GM18867 (cell line): ENCODE measurements around the gene LIN28B.
"Not testable (repeated sequence)": the region's sequence is repeated elsewhere in the genome, so short reads cannot be mapped to it uniquely, and the experiment has no call there.

ENCODE experiments used
- ATAC-seq: cut with Tn5 transposase; IDR thresholded peaks from one replicate; pipeline ENCODE4 v1.9.1; 2021; ENCODE audit warnings: mild to moderate bottlenecking, moderate library complexity; ENCODE audit not compliant: unreplicated experiment

LIN28B gene

DNA sequence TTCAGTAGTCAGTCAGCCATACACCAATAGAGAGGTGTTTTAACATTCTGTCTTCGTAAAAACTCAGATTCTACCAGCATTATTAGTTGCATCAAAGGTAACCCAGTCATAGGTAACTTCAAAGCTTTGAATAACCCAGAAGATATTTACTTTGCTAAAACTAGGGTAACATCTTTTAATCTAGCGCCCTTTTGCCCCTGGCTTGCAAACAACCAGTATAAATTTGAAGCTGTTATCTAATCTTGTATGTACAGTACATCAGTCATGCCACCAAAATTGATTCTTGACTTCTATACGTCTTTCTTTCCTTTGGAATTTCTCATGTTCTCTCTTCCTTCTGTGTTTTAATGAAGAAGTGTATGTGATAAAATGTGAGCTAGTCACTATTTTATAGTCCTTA is 109.3 kb downstream of the LIN28B start:
- no peak for ATAC-seq

DNA sequence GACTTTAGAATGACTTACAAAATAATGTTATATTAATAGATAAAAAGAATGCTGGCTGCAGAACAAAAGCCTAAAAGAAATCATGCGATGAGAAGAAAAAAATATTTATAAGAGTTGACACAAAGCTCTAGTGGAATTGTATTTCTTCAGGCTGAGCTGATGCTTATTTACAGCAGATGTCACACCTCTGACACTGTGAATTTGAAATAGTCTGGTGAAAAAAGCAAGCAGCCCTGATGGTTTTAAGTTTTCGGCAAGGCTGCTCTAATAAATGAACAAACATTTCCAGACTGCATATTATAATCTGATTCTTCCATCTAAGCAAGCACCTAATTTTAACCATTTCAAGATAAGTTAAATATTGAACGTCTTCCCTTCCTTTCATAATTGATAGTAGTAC is 109.9 kb downstream of the LIN28B start:
- no peak for ATAC-seq

DNA sequence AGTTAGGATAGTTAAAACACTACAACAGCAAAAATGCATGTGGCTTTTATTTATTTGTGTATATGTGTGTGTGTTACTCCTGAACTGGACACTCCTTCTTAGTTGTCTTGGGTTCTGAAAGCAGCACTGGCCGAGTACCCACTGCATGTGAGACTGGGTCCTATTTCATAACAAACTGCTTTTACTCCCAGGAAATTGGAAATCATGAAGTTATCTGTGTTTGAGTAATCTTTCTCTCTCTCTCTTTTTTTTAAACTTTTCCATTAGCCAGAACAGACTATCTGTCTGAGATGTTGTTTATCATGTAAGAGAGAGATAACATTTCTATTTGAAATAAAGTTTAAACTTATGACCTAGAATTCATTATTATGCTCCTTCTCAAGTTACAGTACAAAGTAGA is 110.4 kb downstream of the LIN28B start:
- no peak for ATAC-seq

DNA sequence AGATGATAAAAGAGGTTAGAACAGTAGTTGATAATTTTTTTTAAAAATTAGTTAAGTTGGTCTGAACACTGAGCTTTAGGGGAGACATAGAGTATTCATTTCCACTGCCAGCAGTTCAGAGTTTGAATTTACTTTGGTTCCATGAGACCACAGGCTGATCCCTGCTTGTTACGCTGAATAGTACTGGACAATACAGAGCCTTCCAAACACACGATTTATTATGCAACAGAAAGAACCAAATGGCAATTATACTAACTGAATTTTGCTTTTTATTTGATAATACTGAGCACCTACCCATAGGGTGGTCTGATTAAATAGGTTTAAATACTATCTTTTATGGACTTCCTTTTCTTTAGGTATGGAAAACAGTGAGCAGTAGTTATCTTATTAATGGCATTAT is 111.5 kb downstream of the LIN28B start:
- ATAC-seq, result no peak

DNA sequence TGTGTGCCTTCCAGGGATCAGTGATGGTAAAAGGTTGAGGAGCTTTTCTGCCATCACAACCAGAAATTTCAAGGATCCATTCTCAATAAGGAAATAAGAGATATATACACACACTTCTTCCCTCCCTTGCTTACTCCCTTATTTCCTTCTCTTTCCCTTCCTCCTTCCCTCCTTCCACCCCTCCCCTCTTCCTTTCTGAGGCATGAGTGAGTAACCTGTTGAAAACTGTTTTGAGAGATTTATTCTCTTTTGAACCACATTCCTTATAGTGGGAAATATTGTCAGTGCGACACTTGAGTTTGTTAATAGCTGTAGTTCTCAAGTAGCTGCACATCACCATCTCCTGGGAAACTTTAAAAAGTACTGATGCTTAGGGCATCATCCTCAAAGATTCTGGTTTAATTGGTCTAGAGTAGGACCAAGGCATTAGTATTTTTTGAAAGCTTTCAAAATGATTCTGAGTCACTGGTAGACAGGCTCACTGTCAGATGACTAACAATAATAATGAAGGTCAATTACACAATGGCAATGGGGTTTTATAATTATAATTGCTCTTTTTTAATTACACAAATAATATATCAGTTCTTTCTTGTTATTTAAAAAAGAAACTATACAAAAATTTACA is 113.0 kb downstream of the LIN28B start:
- ATAC-seq, result no peak

DNA sequence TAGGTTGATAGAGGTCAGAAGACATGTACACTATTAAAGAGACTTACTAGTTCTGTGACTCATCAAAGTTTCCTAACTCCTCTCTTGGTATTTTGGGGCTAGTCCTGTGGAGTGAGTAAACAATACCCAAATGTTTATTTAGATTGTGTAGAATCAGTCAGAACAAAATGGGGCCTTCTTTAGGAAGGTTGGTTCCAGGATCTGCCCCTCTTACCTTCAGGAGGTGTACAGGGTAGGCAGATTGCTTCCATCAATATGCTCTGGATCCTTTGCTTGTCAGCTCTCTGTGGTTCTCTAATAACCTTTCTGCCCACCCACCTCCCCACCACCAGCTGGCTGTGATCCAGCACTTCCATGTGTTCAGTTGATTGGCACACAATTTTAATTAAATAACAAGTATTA is 115.9 kb downstream of the LIN28B start:
- ATAC-seq, result no peak

DNA sequence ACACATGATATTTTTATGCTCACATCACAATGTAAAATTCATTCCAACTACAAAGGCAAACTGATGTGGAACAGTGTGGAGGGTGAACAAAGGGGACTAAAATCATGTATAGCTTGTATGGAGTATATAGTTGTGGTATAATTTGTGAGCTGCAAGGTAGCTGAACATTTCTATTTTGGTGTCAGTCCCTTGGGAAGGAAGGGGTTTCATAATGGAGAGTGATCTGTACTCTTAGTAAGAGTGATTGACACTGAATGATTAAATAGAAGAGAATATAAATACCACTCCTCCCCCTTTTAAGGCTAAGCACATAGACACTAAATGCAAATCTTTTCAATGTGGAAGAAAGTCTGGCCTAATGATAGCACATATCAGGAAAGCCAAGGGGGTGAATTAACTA is 118.3 kb downstream of the LIN28B start:
- ATAC-seq, result no peak

DNA sequence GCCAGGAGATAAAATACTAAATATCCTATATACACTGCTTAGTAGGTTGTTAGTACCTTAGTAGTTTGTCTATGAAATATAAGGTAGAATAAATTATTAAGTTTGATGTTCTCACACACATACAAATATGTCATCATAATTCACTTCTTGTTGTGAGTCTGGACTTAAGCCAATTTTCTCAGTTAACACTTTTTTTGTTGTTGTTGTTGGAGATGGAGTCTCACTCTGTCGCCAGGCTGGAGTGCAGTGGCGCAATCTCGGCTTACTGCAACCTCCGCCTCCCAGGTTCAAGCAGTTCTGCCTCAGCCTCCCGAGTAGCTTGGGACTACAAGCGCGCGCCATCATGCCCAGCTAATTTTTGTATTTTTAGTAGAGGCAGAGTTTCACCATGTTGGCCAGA is 119.5 kb downstream of the LIN28B start:
- ATAC-seq, result not testable (repeated sequence)

DNA sequence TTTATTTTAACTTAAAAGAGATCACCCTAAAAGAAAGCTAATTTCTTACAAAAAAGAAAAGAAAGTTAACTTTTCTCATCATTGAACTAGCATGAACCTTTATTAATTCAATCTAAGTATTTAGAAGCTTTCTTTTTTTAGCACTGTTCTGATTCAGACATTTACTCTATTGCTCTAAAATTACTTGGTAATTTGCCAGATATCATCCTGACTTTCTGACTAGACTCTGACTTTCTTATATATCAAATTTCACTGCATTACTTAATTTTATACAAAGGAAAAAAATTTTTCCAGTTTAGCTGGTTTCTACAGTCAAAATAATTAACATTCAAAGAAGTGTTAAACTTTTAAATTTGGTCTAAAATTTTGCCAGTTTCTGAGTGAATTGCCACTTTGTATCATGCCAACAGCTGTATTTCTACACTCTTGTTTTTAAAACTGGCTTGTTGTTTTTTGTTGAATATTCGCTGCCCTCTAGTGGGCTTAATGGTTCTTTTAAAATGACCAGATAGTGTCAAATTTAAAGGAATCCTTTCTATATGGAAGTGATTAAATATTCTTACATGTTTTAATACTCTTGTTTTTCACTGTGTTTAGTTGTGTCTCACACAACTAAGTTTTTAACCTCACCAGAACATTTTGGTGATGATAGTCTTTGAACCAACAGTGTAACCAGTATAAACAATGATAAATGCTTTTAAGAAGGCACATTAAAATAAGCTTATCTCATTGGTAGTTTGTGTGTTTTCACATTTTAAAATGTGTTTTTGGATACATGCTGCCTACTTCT is 120.9 kb downstream of the LIN28B start:
- ATAC-seq, result peak; percentile 49

DNA sequence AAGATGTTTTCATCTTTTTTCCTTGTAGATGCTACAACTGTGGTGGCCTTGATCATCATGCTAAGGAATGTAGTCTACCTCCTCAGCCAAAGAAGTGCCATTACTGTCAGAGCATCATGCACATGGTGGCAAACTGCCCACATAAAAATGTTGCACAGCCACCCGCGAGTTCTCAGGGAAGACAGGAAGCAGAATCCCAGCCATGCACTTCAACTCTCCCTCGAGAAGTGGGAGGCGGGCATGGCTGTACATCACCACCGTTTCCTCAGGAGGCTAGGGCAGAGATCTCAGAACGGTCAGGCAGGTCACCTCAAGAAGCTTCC is 121.4 kb downstream of the LIN28B start:
- no peak for ATAC-seq

DNA sequence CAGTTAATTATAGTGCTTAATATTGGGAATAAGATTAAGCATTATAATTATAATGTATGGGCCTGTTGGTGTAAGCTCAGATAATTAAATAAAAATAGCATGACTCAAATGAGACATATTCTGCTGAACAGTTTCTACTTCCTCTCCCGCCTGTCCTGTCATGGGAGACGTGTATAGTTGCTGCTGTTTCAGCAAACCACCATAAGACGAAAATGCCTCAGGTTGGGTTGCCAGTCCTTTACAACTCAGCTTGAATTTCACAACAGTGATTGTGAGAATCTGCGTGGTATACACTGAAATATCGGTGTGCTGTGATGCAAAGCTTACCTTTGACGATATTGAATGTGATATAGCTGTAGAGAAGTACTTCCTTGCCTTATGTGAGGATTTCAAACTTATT is 123.4 kb downstream of the LIN28B start:
- ATAC-seq, result no peak

DNA sequence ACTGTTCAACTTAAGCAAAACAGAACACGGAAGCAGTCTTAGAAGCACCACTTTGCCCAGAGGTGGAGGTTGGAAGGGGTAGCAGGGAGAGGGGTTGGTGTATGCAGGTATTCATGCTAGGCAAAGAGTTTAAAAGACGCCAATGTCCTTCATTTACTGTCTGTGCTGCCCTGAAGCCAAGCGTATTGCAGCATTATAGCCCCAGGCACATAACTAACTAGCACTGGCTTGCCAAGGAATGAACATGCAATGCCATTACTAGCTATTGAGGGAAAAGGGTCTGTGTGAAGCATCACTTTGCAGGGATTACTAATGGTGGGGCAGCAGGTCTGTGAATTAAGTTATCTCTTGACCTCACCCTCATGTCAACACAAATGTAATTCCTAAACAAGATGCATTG is 124.8 kb downstream of the LIN28B start:
- not testable (repeated sequence) for ATAC-seq

DNA sequence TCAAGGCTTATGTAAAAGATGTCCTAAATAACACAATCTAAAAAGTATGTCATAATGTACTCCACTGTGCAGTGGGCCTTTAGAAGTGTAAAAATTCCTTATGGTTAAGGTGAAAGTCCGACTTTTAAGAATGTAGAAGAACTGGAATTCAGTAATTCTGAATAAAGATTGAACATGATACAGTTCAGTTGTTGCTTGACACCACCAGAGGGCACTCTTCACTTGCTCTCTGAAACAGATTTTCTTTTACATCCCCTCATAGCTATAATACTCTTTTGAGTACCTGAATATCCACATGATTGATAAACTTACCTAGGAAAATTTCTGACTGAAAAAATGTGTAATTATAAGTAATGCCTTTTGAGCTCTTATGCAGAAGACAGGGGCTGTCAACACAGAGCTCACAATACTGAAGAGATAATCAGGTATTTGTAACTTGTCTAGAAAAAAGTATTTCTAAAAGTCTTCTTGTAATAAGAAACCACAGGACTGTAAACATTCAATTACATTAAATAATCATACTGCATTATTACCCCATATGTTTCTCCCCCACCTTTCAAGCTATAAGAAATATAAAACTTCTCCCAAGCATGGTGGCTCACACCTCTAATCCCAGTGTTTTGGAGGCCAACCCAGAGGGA is 130.8 kb downstream of the LIN28B start:
- ATAC-seq, result no peak

DNA sequence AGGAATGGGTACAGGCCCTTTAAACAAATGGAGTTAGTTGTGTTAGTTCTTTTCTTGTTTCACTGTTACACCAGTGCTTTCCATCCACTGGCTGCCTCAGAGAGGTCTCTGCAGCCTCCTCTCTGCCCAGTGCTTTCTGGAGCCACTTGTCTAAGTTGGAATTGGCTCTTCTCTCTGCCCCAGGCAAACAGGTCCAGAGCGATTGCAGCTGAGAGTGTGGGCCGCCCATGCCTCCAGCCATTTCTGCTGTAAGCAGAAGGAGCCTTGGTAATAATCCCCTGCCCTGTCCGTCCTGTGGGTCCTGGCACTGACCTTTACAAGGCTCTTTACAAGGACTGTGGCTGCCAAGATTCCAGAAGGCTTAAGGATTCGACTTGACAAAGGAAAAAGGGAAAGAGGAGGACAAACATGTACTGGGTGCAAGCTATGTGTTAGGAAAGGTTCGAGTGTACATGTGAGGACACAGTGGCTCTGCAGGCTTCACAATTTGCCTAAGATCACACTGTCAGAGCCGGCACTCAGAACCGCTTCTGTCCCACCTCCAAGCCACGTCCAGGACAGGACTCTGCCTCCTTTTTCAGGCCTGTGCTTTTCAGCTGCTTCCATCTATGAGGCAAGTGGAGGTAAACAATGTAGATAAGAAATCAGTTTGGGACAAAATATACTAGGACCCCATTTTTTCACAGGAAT is 134.4 kb downstream of the LIN28B start:
- ATAC-seq, result no peak

DNA sequence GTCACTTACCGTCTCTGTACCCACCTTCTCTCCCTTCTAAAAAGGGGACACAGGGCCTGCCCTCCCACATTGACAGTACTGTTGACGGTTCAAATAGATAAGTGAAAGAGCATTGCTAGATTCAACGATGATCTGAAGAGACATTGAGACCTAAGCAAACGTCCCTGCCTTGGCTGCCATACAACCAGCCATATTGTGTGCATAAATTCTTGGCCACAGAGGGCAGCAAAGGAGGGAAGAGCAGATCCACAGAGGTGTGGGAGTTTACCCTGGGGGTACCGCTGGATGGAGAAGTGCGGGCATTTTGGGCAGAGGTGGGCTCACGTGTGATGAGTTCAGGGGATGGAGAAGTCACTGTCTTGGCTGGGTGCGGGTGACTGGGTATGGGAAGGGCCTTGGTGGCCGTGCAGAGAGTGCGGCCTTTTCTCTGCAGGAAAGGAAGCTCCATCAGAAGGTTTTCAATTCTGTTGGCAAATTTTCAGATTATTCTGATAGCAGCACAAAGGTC is 137.3 kb downstream of the LIN28B start:
- ATAC-seq, result no peak

DNA sequence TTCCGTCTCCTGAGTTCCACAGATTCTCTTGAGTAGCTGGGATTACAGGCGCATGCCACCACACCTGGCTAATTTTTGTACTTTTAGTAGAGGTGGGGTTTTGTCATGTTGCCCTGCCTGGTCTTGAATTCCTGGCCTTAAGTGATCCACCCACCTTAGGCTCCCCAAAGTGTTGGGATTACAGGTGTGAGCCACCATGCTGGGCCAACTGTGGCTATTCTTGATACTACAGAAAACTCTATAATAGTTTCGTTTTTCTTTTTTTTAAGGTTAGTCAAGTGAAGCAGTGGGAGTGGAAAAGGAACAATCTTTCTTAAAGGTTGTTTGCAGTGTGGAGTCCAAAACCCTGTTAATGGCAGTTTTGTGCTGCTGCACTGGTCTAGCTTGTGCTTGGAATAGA is 138.2 kb downstream of the LIN28B start:
- ATAC-seq, result no peak

DNA sequence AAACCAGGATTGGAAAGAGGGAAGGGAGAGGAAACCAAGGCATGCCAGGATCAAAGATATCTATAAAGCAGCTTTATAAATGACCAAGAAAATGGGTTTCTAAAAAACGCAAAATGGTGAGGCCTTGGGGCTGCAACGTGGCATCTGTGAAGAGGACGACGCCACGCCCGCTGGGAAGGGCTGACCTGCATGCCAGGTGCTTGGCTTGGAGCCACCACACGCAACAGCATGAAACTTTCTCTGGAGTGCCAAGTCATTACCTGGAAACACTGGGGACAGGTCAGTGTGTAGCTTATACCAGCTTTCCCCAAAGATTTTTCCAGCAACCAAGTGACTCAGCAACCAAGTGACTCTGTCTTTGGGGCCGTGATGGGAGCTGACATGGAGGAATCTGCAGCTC is 140.4 kb downstream of the LIN28B start:
- ATAC-seq, result no peak

DNA sequence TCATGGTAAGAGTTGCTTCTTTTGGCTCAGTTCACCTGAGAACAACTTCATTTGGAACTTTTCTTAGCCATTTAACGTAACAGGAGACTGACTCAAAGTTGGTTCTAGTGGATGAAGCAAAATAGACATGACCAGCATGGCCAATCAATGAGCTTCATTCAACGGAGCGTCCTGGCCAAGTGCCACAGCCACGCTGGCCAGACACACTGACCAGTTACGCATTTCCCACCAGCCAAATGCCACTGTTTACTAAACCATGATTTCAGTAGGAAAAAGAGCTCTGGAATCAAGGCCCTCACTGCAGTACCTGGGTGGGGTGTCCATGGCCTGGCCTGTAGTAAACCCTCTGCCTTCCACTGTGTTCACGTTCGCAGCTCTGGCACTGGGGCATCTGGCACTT is 142.5 kb downstream of the LIN28B start:
- ATAC-seq, result no peak

DNA sequence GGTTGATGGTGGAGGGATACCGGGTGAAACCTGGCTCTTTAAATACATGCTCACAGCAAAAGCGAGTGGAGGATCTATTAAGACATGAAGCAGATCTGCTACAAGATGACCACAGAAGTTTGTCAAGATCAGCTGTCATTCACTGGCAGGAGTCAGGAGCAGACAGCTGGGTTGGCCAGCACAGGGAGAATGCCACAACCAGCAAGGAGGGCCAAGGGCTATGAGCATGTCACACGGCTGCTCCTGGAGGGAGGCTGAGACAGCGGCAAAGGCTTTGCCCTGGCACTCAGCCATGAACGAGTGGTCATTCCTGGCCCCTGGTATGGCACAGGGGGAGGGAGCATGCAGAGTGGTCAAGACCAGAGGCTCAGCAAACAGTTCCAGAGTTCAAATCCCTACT is 145.3 kb downstream of the LIN28B start:
- ATAC-seq, result no peak

DNA sequence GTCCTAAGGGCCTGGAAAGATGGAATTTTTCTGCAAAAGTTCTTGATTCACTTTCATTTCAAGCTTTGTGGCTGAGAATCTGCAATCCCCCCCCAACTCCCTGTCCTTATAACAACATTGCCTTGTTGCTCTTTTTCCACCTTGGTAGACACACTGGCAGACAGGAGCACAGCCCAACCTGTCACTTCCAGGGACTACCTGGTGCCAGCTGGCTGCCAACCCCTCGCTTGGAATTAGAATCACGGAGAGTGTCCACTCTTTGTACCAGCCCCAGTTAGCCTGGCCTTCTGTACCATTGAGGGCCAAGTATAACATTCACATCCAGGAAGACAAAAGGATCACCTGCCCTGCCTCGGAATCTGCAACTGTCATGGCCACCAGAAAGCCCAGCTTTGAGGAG is 148.2 kb downstream of the LIN28B start:
- ATAC-seq, result no peak

DNA sequence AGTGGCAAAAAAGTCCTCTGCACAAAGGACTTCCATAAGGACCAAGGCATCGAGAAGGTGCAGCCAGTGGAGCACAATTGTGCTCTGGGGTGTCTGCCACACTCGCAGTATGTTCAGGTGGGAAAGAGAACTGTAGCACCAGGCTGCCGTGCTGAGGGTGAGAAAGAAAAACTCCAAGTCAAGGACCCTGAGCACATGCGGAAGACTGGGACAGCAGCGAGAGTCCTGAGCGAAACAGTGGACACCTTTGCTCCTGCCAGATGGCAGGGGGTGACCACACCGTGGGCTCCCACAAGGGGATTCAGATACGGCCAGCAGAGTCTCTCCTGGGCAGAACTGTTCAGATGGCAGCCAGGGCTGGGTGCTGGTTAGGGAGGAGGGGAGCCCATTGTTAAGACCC is 149.4 kb downstream of the LIN28B start:
- no peak for ATAC-seq

DNA sequence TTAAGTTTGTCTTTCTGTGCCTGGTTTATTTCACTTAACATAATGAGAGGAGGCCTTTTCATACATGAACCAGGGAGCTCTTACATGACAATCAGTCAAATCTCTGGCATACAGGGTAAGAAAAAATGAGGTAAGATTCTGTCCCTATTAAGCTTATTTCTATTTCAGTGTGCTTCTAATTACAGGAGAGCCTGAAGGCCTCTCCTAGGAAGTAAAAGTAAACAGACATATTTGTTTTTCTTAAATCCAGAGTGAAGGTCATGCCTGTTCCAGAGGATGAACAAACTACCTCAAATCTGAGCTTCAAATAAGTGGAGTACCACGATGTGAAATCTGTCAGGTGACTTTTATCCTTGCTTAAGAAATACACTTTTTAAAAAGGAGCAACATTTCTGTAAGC is 150.3 kb downstream of the LIN28B start:
- no peak for ATAC-seq
